HG03280 (cell line): ENCODE data around the gene AUTS2.
"Not testable (repeated sequence)": the region's sequence is repeated elsewhere in the genome, so short reads cannot be mapped to it uniquely, and the experiment has no call there.

ENCODE experiments used
- ATAC-seq: cut with Tn5 transposase; IDR thresholded peaks from one replicate; pipeline ENCODE4 v1.9.1; 2021; ENCODE audit warnings: mild to moderate bottlenecking, moderate library complexity; ENCODE audit not compliant: unreplicated experiment

The AUTS2 gene

DNA sequence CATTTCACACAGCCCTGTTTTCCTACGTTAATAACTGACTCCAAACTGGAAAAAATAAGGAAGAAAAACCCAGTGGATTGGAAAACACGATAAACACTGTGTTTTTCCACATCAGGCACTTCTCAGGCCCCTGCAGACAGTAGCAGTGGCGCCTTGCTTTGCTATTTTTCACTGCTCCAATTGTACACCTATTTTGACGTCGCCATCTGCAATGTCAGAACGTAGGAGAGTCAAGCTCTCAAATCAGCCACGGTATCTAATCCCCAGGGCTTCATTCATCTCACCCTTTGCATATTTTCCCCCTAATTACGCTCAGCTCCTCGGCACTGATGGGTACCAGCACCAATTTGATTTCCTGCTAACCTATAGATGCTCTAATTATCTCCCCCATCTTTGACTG, 1195.5 kb downstream of the AUTS2 start:
- no peak for ATAC-seq

GRCh38 chr7:70794962-70795361, 1196.7 kb downstream of the AUTS2 start:
- no peak for ATAC-seq

DNA sequence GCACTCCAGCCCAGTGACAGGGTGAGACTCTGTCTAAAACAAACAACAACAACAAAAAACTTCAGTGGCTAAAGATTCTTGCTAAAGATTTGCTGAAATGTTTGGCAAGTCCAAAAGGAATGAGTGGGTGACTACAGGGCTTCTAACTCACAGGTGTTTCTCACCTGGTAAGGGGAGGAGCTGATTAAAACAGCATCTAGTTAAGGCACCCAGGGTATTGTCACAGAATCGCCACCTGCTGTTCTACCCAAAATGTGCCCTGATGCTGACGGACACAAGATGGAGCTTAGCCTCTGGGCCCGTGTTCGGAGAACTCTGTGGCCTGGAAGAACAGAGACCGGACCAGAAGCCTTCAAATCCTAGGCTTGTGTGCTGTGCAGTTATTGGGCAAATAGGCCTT, 1197.7 kb downstream of the AUTS2 start:
- ATAC-seq, result no peak

- no peak for ATAC-seq
Measured at GRCh38 chr7:70797109-70797514, 1198.8 kb downstream of the AUTS2 start.

DNA sequence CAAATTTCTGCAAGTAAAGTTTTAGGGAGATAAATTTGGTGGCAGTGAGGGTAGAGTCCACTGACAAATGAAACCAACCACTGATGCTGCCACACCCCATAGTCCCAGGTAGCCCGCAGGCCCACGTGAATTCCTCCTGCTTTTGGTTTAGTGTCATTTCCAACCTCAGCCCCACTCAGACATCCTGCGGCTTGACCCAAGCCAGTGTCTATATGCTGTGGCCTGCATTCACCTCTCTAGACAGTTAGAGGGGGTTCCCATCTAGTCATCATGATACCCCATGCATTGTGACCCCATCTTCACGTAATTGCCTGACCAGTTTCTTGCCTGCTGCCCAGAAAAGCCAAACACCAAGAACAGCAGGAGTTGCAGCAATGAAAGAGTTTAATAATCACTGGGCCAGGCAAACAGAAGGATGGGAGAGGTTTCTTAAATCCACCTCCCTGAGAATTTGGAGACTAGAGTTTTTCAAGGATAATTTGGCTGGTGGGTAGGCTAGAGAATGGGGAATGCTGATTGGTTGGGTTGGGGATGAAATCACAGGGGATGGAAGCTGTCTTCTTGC, 1201.6 kb downstream of the AUTS2 start:
- ATAC-seq, result no peak

DNA sequence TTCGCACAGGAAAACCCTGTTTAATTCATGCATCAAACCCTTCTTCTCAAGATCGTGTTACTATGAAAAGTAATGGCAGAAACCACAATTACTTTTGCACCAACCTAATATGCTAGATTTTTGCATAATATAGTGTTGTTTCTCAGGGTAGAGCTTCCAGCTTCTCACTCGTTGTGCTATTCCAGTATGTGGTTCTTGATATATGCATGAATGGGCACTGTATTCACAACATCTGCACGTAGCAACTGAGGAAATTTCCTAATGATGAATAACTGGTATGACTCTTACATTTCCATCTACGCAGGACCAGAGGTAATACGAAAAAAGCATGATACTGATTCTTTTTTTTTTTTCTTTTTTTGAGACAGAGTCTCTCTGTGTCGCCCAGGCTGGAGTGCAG, 1207.1 kb downstream of the AUTS2 start:
- no peak for ATAC-seq

DNA sequence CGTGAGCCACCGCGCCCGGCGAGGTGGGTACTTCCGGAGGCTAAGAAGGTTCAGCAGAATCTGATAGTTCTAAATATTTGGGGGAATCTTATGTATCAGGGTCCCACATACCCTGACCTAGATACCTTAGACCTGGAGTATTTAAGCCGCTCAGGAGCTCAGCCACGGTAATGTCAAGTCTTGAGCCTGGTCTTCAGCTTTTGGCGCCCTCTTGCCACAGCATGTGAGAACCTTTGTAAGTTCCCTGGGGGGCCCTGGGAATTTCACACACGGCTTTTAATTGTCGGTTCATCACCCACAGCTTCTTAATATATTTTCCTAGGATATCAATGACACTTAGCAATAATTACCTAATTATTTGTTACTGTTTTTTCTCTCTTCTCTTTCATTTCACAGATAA, 1209.4 kb downstream of the AUTS2 start:
- no peak for ATAC-seq

DNA sequence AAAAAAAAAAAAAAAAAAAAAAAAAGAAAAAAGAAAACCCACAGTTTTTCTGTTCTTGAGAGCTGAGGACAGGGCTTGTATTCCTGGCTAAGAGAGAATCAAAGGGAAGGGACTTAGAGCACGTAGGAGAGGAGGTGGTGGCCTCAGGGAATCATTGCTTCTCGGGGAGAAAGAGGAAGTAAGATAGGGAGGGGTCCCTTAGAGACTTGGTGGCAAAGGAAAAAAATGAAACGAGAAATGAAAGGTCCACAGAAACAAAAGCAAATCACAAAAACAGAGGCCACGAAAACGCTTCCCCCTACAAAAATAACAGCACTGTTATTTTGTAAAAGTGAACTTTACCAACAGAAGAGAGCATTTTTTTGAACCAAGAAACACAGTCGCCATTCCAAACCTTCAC, 1210.6 kb downstream of the AUTS2 start:
- no peak for ATAC-seq

- ATAC-seq, result no peak
Measured at GRCh38 chr7:70810558-70811139, 1212.4 kb downstream of the AUTS2 start.

DNA sequence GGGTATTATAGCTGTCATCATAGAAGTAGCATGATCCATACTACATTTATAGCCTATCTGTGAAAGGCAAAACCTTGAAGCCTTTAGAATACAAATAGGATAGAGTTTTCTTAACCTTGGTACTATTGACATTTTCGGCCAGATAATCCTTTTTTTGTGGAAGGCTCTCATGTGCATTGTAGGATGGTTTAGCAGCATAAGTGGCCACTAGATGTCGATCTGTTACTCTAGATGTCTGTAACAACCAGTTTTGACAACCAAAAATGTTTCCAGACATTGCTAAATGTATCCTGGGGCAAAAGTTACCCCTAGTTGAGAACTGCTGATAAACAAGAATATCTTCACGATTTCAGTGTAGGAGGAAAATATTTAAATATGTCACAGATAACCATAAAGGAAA, 1214.2 kb downstream of the AUTS2 start:
- no peak for ATAC-seq

DNA sequence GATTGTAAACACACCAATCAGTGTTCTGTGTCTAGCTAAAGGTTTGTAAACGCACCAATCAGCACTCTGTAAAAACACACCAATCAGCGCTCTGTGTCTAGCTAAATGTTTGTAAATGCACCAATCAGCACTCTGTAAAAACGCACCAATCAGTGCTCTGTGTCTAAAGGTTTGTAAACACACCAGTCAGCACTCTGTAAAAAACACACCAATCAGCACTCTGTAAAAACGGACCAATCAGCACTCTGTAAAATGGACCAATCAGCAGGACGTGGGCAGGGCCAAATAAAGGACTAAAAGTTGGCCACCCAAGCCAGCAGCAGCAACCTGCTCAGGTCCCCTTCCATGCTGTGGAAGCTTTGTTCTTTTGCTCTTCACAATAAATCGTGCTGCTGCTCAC, 1224.2 kb downstream of the AUTS2 start:
- ATAC-seq, result not testable (repeated sequence)

- peak; percentile 60 for ATAC-seq
Measured at GRCh38 chr7:70829221-70830059, 1231.2 kb downstream of the AUTS2 start.

DNA sequence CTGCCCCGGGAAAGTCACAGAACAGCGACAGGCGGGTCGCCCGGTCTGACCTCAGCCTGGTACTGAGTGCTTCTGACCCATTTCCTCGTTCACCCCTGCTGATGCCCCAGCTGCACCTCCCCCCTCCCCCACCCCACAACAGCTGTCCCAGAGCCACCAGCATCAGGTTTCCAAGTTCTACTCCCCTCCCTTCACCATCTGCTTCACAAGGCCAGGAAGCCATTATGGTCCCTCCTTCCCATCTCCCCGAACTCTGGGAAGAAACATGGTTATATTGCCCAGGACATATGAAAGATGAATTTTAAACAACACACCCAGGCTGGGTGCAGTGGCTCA, 1231.8 kb downstream of the AUTS2 start:
- ATAC-seq, result no peak

GRCh38 chr7:70830426-70830825, 1232.2 kb downstream of the AUTS2 start:
- no peak for ATAC-seq

DNA sequence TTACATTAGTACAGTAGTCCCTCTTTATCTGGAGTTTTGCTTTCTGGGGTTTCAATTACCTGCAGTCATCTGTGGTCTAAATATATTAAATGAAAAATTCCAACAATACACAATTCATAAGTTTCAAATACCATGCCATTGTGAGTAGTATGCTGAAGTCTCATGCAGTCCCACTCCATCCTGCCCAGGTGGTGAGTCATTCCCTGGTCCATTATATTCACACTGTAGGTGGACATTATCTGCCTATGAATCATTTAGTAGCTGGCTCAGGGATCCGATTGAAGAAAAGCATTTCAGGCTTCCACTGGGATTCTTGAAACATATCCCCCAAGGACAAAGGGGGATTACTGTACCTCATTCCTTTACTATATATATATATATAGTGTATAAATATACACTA, 1235.5 kb downstream of the AUTS2 start:
- no peak for ATAC-seq

- ATAC-seq, result no peak
Measured at GRCh38 chr7:70834424-70834823, 1236.1 kb downstream of the AUTS2 start.

- ATAC-seq, result no peak
Measured at GRCh38 chr7:70835658-70836057, 1237.4 kb downstream of the AUTS2 start.

DNA sequence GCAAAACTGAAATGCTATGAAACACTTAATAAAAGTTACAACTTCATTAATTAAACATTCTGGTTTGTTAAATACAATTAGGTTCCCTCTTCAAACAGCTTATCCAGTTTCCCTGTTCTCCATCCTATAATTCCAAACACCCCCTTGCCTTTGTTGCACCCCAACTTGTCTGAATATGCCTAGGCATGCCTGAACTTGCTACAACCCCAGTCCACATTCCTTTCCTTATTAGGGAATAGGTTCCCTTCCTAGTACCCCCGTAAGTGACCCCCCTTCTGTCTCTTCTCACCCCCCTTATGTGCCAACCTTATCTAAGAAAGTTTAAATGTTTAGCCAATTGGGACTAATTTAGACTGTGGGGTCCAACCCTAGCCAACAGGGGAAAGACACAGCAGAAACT, 1238.0 kb downstream of the AUTS2 start:
- ATAC-seq, result no peak

DNA sequence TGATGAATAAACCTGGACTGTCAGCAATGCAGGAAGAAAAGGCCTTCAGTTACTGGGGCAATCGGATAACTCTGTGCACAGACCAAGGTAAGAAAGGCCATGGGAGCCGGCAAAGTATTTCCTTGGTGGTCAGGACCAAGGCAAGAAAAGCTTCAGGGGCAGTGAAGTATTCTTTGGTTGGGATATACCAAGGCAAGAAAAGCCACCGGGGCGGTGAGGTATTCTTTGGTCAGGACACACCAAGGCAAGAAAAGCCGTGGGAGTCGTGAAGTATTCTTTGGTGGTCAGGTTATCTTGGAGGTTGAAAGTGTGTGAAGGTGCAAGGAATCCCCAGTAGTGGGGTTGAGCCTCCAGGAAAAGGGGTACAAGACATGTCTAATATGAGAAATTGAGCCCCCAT, 1238.7 kb downstream of the AUTS2 start:
- no peak for ATAC-seq

GRCh38 chr7:70837589-70837988, 1239.3 kb downstream of the AUTS2 start:
- no peak for ATAC-seq

DNA sequence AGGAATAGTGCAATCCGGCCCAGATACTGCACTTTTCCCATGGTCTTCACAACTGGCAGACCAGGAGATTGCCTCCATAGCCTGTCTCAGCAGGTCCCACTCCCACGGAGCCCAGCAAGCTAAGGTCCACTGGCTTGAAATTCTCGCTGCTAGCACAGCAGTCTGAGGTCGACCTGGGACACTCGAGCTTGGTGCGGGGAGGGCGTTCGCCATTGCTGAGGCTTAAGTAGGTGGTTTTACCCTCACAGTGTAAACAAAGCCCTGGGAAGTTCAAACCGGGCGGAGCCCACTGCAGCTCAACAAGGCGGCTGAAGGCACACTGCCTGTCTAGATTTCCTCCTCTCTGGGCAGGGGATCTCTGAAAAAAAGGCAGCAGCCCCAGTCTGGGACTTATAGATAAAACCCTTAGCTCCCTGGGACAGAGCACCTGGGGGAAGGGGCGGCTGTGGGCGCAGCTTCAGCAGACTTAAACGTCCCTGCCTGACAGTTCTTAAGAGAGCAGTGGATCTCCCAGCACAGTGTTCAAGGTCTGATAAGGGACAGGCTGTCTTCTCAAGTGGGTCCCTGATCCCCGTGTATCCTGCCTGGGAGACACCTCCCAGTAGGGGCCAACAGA, 1240.1 kb downstream of the AUTS2 start:
- ATAC-seq, result no peak
